ENCODE results near the gene FDPS. TPM values are rescaled to one million over a fixed set of nuclear protein-coding genes. Genes with fewer than 3 reads are reported as not detected.

FDPS gene
- total RNA-seq, 4 donors from 2014 or later = 158 to 220 (median 175) TPM

DNA sequence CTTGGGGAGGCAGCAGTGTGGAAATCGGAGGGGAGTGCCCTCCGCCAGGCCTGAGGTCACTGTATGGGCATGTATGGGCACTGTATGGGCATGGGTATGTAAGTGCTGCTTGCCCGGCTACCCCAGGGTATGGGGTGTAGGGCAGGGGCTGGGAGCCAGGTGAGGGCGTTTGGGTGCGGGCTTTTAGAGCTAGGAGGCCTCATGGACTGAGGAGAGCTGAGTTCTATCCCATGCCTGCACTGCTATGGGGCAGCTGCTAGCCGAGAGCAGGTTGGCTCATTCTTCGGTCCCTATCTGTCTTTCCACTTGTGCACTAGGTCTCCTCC is 12.8 kb upstream of the FDPS start:
- no peak for TF ChIP-seq POLR2A (IDR thresholded peaks at IDR 0.05)
- TF ChIP-seq, protein P1, sequence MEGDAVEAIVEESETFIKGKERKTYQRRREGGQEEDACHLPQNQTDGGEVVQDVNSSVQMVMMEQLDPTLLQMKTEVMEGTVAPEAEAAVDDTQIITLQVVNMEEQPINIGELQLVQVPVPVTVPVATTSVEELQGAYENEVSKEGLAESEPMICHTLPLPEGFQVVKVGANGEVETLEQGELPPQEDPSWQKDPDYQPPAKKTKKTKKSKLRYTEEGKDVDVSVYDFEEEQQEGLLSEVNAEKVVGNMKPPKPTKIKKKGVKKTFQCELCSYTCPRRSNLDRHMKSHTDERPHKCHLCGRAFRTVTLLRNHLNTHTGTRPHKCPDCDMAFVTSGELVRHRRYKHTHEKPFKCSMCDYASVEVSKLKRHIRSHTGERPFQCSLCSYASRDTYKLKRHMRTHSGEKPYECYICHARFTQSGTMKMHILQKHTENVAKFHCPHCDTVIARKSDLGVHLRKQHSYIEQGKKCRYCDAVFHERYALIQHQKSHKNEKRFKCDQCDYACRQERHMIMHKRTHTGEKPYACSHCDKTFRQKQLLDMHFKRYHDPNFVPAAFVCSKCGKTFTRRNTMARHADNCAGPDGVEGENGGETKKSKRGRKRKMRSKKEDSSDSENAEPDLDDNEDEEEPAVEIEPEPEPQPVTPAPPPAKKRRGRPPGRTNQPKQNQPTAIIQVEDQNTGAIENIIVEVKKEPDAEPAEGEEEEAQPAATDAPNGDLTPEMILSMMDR (IDR thresholded peaks at IDR 0.05) = no peak
- no peaks in the 10 kb centered on the region for H3K27me3 ChIP-seq
- no peaks in the 10 kb centered on the region for H3K4me1 ChIP-seq
- H3K36me3 ChIP-seq = no peaks in the 10 kb centered on the region
- H3K27ac ChIP-seq = no peak overlapping the region
- DNase-seq = no peak
- H3K9me3 ChIP-seq = no peaks in the 10 kb centered on the region
- no peak overlapping the region for H3K4me3 ChIP-seq

GRCh38 chr1:155296661-155297060 is 12.0 kb upstream of the FDPS start:
- H3K4me3 ChIP-seq = no peak overlapping the region
- H3K36me3 ChIP-seq = no peaks in the 10 kb centered on the region
- H3K9me3 ChIP-seq = no peaks in the 10 kb centered on the region
- no peak overlapping the region for H3K27ac ChIP-seq
- DNase-seq = no peak
- no peaks in the 10 kb centered on the region for H3K4me1 ChIP-seq
- no peaks in the 10 kb centered on the region for H3K27me3 ChIP-seq
- TF ChIP-seq, protein P1 (IDR thresholded peaks at IDR 0.05) = no peak
- TF ChIP-seq POLR2A (IDR thresholded peaks at IDR 0.05) = no peak

- Histone ChIP-seq H3K27ac (no peak overlapping the region), H3K27me3 (no peaks in the 10 kb centered on the region), H3K36me3 (no peaks in the 10 kb centered on the region), H3K4me1 (no peaks in the 10 kb centered on the region), H3K4me3 (no peak overlapping the region), H3K9me3 (no peaks in the 10 kb centered on the region)
- DNase-seq = no peak
- no peak for TF ChIP-seq POLR2A (IDR thresholded peaks at IDR 0.05)
- TF ChIP-seq, protein P1 (IDR thresholded peaks at IDR 0.05) = no peak
Observed at GRCh38 chr1:155297384-155297783, 11.3 kb upstream of the FDPS start.

- H3K27ac ChIP-seq = peak overlapping the region in 2 of 4 donors; percentile 43 to 75
- TF ChIP-seq, protein P1 (IDR thresholded peaks at IDR 0.05) = no peak
- TF ChIP-seq POLR2A (IDR thresholded peaks at IDR 0.05) = no peak
Observed at GRCh38 chr1:155300024-155300423, 8.6 kb upstream of the FDPS start.

GRCh38 chr1:155300553-155301329 is 7.9 kb upstream of the FDPS start:
- no peaks in the 10 kb centered on the region for H3K27me3 ChIP-seq
- no peaks in the 10 kb centered on the region for H3K9me3 ChIP-seq
- DNase-seq = peak in 2 of 3 donors; percentile 80 to 88
- peak overlapping the region in 2 of 4 donors; percentile 43 to 75 for H3K27ac ChIP-seq
- no peaks in the 10 kb centered on the region for H3K36me3 ChIP-seq
- peak overlapping the region in 1 of 4 donors; percentile 20 for H3K4me3 ChIP-seq
- no peaks in the 10 kb centered on the region for H3K4me1 ChIP-seq
- TF ChIP-seq, protein P1 (IDR thresholded peaks at IDR 0.05) = peak in 3 of 6 experiments; percentile 26 to 50 (median 39)
- peak in 1 of 2 donors; percentile 79 for TF ChIP-seq POLR2A (IDR thresholded peaks at IDR 0.05)

More at GRCh38 chr1:155300024-155300423, 8.6 kb upstream of the FDPS start:
- no peaks in the 10 kb centered on the region for H3K27me3 ChIP-seq
- H3K9me3 ChIP-seq = no peaks in the 10 kb centered on the region
- no peaks in the 10 kb centered on the region for H3K4me1 ChIP-seq
- DNase-seq = no peak
- peak overlapping the region in 1 of 4 donors; percentile 20 for H3K4me3 ChIP-seq
- no peaks in the 10 kb centered on the region for H3K36me3 ChIP-seq

Measured in Peyer's patch (tissue), 4 donors.